ENCODE results near the gene CEP120. TPM values are rescaled to one million over a fixed set of nuclear protein-coding genes. Genes with fewer than 3 reads are reported as not detected.

CEP120 gene
- total and polyA plus RNA-seq, 2 experiments from 2014 or later = 4.9 to 16.3 TPM

GRCh38 chr5:123367739-123368138 is 55.5 kb downstream of the CEP120 start:
- no peaks in the 10 kb centered on the region for H3K9me2 ChIP-seq (ENCODE audit: insufficient read depth)
- DNase-seq (ENCODE audit: low spot score) (peak; percentile 39), ATAC-seq (no peak)
- no peaks in the 10 kb centered on the region for H3K79me2 ChIP-seq (replicated peaks; ENCODE audit: insufficient read depth)
- H2AFZ ChIP-seq = no peak overlapping the region
- H3K27me3 ChIP-seq (ENCODE audit: insufficient read depth) = no peaks in the 10 kb centered on the region
- Mint-ChIP-seq H3K4me1 (no peaks in the 10 kb centered on the region), H3K9me3 (no peaks in the 10 kb centered on the region), H3K4me3 (no peak overlapping the region), H3K27ac (no peak overlapping the region), H3K36me3 (ENCODE audit: low read depth) (peaks cover 19% of the 10 kb centered on the region), H3K27me3 (ENCODE audit: insufficient read depth, low read depth, poor library complexity) (no peaks in the 10 kb centered on the region)
- TF ChIP-seq CTCF (conservative IDR thresholded peaks at IDR 0.05; ENCODE audit: low read depth in 2 of 2) = peak in 1 of 2 experiments; percentile 57; a peak in 3 of 4 replicates
- no peak for TF ChIP-seq ETS1 (IDR thresholded peaks at IDR 0.05)
- no peaks in the 10 kb centered on the region for H4K20me1 ChIP-seq (replicated peaks; ENCODE audit: insufficient read depth)
- no peaks in the 10 kb centered on the region for H3F3A ChIP-seq (replicated peaks; ENCODE audit: low read depth)
- H3K36me3 ChIP-seq (ENCODE audit: insufficient read depth) = no peaks in the 10 kb centered on the region; the same call in 1 of the 2 replicates
- H3K4me1 ChIP-seq (ENCODE audit: insufficient read depth) = no peaks in the 10 kb centered on the region
- H3K4me3 ChIP-seq = no peak overlapping the region
- H3K27ac ChIP-seq (ENCODE audit: low read depth) = no peak overlapping the region
- no peak overlapping the region for H3K4me2 ChIP-seq

GRCh38 chr5:123365156-123365555 is 58.0 kb downstream of the CEP120 start:
- no peak for ATAC-seq
- Mint-ChIP-seq H3K4me1 (peaks cover 3% of the 10 kb centered on the region; the same call in 1 of the 3 replicates), H3K27me3 (ENCODE audit: insufficient read depth, low read depth, poor library complexity) (no peaks in the 10 kb centered on the region), H3K36me3 (ENCODE audit: low read depth) (no peaks in the 10 kb centered on the region), H3K27ac (no peak overlapping the region), H3K9me3 (no peaks in the 10 kb centered on the region), H3K4me3 (no peak overlapping the region)
- H3K4me1 ChIP-seq (ENCODE audit: insufficient read depth) = no peaks in the 10 kb centered on the region
- no peaks in the 10 kb centered on the region for H3K9me2 ChIP-seq (ENCODE audit: insufficient read depth)
- no peak overlapping the region for H3K4me3 ChIP-seq
- no peaks in the 10 kb centered on the region; the same call in 1 of the 2 replicates for H3K36me3 ChIP-seq (ENCODE audit: insufficient read depth)
- no peaks in the 10 kb centered on the region for H3K79me2 ChIP-seq (replicated peaks; ENCODE audit: insufficient read depth)
- no peaks in the 10 kb centered on the region for H3K27me3 ChIP-seq (ENCODE audit: insufficient read depth)
- H2AFZ ChIP-seq = no peak overlapping the region
- no peak overlapping the region for H3K4me2 ChIP-seq
- H3K27ac ChIP-seq (ENCODE audit: low read depth) = no peak overlapping the region
- no peaks in the 10 kb centered on the region for H4K20me1 ChIP-seq (replicated peaks; ENCODE audit: insufficient read depth)
- no peaks in the 10 kb centered on the region for H3F3A ChIP-seq (replicated peaks; ENCODE audit: low read depth)
- no peak for DNase-seq (ENCODE audit: low spot score)
- TF ChIP-seq ZNF462 (CRISPR knock-in tag; IDR thresholded peaks at IDR 0.05) = no peak
- no peak for TF ChIP-seq ZNF114 (CRISPR knock-in tag; IDR thresholded peaks at IDR 0.05)
- TF ChIP-seq JUNB (IDR thresholded peaks at IDR 0.05; ENCODE audit: unreplicated experiment) = no peak
- TF ChIP-seq EZH2 (IDR thresholded peaks at IDR 0.05; ENCODE audit: low read depth, unreplicated experiment) = no peak
- no peak for TF ChIP-seq ZNF331 (CRISPR knock-in tag; IDR thresholded peaks at IDR 0.05; ENCODE audit: low read depth)
- TF ChIP-seq CREB1 (CRISPR knock-in tag; IDR thresholded peaks at IDR 0.05; ENCODE audit: low read depth) = no peak
- TF ChIP-seq NANOG (IDR thresholded peaks at IDR 0.05; ENCODE audit: borderline replicate concordance) = no peak
- TF ChIP-seq, protein P1, sequence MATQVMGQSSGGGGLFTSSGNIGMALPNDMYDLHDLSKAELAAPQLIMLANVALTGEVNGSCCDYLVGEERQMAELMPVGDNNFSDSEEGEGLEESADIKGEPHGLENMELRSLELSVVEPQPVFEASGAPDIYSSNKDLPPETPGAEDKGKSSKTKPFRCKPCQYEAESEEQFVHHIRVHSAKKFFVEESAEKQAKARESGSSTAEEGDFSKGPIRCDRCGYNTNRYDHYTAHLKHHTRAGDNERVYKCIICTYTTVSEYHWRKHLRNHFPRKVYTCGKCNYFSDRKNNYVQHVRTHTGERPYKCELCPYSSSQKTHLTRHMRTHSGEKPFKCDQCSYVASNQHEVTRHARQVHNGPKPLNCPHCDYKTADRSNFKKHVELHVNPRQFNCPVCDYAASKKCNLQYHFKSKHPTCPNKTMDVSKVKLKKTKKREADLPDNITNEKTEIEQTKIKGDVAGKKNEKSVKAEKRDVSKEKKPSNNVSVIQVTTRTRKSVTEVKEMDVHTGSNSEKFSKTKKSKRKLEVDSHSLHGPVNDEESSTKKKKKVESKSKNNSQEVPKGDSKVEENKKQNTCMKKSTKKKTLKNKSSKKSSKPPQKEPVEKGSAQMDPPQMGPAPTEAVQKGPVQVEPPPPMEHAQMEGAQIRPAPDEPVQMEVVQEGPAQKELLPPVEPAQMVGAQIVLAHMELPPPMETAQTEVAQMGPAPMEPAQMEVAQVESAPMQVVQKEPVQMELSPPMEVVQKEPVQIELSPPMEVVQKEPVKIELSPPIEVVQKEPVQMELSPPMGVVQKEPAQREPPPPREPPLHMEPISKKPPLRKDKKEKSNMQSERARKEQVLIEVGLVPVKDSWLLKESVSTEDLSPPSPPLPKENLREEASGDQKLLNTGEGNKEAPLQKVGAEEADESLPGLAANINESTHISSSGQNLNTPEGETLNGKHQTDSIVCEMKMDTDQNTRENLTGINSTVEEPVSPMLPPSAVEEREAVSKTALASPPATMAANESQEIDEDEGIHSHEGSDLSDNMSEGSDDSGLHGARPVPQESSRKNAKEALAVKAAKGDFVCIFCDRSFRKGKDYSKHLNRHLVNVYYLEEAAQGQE (IDR thresholded peaks at IDR 0.05; ENCODE audit: unreplicated experiment) = no peak

Measured in GM23338 (cell line).